Measurements from ENCODE around the gene SEPHS2.

The SEPHS2 gene

GRCh38 chr16:30418350-30419181 lies 27.1 kb downstream of the SEPHS2 start (continued):
- TF ChIP-seq ZNF449 (tag by site-specific recombination; IDR thresholded peaks at IDR 0.05) (no peak), ZNF488 (tag by site-specific recombination; IDR thresholded peaks at IDR 0.05) (no peak), ZNF664 (tag by site-specific recombination; IDR thresholded peaks at IDR 0.05) (peak; percentile 53), ZNF548 (tag by site-specific recombination; IDR thresholded peaks at IDR 0.05) (no peak), ZBTB1 (tag by site-specific recombination; IDR thresholded peaks at IDR 0.05) (no peak), ZNF335 (tag by site-specific recombination; conservative IDR thresholded peaks at IDR 0.05) (0 out of 2 replicates have a peak, but pooled peaks have one; percentile 27), KLF8 (tag by site-specific recombination; IDR thresholded peaks at IDR 0.05) (peak; percentile 30; the same call in 1 of the 2 replicates), PRDM4 (tag by site-specific recombination; IDR thresholded peaks at IDR 0.05) (peak; percentile 86), KLF1 (tag by site-specific recombination; IDR thresholded peaks at IDR 0.05) (peak; percentile 70), ZNF521 (tag by site-specific recombination; IDR thresholded peaks at IDR 0.05) (no peak), KLF7 (tag by site-specific recombination; IDR thresholded peaks at IDR 0.05; ENCODE audit: borderline replicate concordance) (0 out of 2 replicates have a peak, but pooled peaks have one; percentile 51)

GRCh38 chr16:30417529-30418349 lies 27.9 kb downstream of the SEPHS2 start:
- Histone ChIP-seq H3K27ac (ENCODE audit: extremely low read depth, low read depth, low read length) (peak overlapping the region; percentile 85), H3K9me3 (ENCODE audit: control insufficient read depth, insufficient read depth, low read depth, low read length) (no peaks in the 10 kb centered on the region), H3K4me3 (ENCODE audit: low read depth, low read length) (peak overlapping the region; percentile 37), H3K36me3 (ENCODE audit: control insufficient read depth in 2 of 2, insufficient read depth in 1 of 2, low read length in 2 of 2) (peaks cover 42 to 84% of the 10 kb centered on the region in 2 experiments; a peak in 2 of 3 replicates), H3K4me1 (ENCODE audit: control insufficient read depth, insufficient read depth, low read length) (peaks cover 12% of the 10 kb centered on the region)
- ChIA-PET CTCF (interaction anchor here (0.7 to 2.5 kb wide), 10 partner anchors 8 to 375 kb away, joined by 3 to 15 read pairs (median 4); partner anchors contain the start of gene DCTPP1), POLR2A (interaction anchor here (0.6 to 2.8 kb wide), 36 partner anchors 9 to 400 kb away, joined by 3 to 64 read pairs (median 5); partner anchors contain the start of genes ALDOA, CD2BP2, DCTPP1 and FBRS)
- TF ChIP-seq YY1 (tag by site-specific recombination; IDR thresholded peaks at IDR 0.05): peak; percentile 57
- 0 out of 2 replicates have a peak, but pooled peaks have one; percentile 18 for TF ChIP-seq GLI4 (tag by site-specific recombination; IDR thresholded peaks at IDR 0.05)
- no peak for TF ChIP-seq ZNF416 (tag by site-specific recombination; IDR thresholded peaks at IDR 0.05)
- TF ChIP-seq ZNF214 (tag by site-specific recombination; IDR thresholded peaks at IDR 0.05; ENCODE audit: borderline replicate concordance): no peak
- TF ChIP-seq ZNF791 (tag by site-specific recombination; IDR thresholded peaks at IDR 0.05): no peak
- peak; percentile 88 for TF ChIP-seq ZNF561 (tag by site-specific recombination; IDR thresholded peaks at IDR 0.05; ENCODE audit: borderline replicate concordance)
- TF ChIP-seq AEBP2 (tag by site-specific recombination; IDR thresholded peaks at IDR 0.05; ENCODE audit: borderline replicate concordance): no peak
- TF ChIP-seq PATZ1 (tag by site-specific recombination; IDR thresholded peaks at IDR 0.05): peak; percentile 58; the same call in 1 of the 2 replicates
- peak; percentile 49; the same call in 1 of the 2 replicates for TF ChIP-seq ZNF24 (tag by site-specific recombination; IDR thresholded peaks at IDR 0.05)
- TF ChIP-seq ZSCAN5A (tag by site-specific recombination; IDR thresholded peaks at IDR 0.05): peak; percentile 96
- TF ChIP-seq ZBTB17 (tag by site-specific recombination; IDR thresholded peaks at IDR 0.05): peak; percentile 54; the same call in 1 of the 2 replicates
- TF ChIP-seq ZEB2 (tag by site-specific recombination; IDR thresholded peaks at IDR 0.05): no peak
- no peak for TF ChIP-seq ZSCAN23 (tag by site-specific recombination; IDR thresholded peaks at IDR 0.05)

Measured in HEK293 (cell line).